ENCODE data around the gene ZSWIM4. TPM values are rescaled to one million over a fixed set of nuclear protein-coding genes. Genes with fewer than 3 reads are reported as not detected.

Gene ZSWIM4
- total RNA-seq, 6 experiments from 2014 or later = 5.0 to 6.0 (median 5.2) TPM

DNA sequence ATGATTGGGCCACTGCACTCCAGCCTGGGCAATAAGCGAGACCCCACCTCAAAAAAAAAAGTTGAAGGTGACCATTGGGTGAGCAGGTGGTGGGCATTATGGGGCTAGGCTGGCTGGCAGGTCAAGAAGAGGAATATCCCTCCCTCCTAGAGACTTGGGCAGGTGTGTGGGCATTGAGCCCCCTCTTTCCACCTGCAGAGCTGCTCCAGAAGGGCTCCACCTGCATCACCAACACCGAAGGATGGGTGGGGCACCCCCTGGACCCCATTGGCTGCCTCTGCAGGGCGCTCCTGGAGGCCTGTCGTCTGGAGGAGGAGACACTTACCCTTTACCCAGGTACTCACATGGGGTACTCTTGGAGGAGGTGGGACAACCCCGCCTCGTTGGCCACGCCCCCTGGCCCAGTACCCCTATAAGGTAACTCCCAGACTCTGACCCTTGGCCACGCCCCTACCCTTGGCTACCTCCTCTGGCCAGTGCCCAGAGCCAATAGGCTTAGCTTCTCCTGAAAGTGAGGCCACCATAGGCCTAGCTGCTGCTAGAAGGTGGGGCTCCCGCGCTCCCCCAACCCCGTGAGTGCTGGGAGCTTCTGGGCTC is 21.9 kb downstream of the ZSWIM4 start:
- Mint-ChIP-seq H3K9me3 (peaks cover 4% of the 10 kb centered on the region; the same call in 1 of the 2 replicates), H3K4me1 (ENCODE audit: low read depth) (peaks cover 9% of the 10 kb centered on the region; the same call in 1 of the 2 replicates), H3K27ac (no peak overlapping the region), H3K36me3 (ENCODE audit: low read depth) (peaks cover 21% of the 10 kb centered on the region), H3K27me3 (ENCODE audit: insufficient read depth) (peaks cover 2% of the 10 kb centered on the region), H3K4me3 (no peak overlapping the region)
- no peak for TF ChIP-seq CTCF (IDR thresholded peaks at IDR 0.05)
- no peak for DNase-seq

GRCh38 chr19:13817615-13818371 is 22.6 kb downstream of the ZSWIM4 start:
- Mint-ChIP-seq H3K4me3 (no peak overlapping the region), H3K36me3 (ENCODE audit: low read depth) (peaks cover 26% of the 10 kb centered on the region), H3K27ac (no peak overlapping the region), H3K4me1 (ENCODE audit: low read depth) (peaks cover 12% of the 10 kb centered on the region; the same call in 1 of the 2 replicates), H3K9me3 (peaks cover 4% of the 10 kb centered on the region; the same call in 1 of the 2 replicates), H3K27me3 (ENCODE audit: insufficient read depth) (peaks cover 2% of the 10 kb centered on the region)
- DNase-seq = no peak
- no peak for TF ChIP-seq CTCF (IDR thresholded peaks at IDR 0.05)

DNA sequence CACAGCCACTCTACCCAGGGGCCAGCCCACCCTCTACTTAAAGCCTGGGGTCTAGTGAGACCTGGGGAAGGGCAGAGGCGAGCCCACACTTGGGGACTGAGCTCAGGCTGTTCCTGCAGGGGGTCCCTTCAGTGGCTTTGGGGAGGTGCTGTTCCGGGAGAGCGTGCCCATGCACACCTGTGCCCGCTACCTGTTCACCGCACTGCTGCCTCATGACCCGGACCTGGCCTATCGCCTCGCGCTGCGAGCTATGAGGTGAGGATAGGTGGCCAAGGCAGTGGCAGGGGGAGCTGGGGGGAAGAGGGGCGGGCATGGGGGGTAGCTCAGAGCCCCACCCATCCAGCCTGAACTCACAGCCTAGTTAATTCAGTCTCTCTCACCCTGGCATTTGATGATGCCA is 24.0 kb downstream of the ZSWIM4 start:
- TF ChIP-seq CTCF (IDR thresholded peaks at IDR 0.05) = no peak
- Mint-ChIP-seq H3K27me3 (ENCODE audit: insufficient read depth) (peaks cover 2% of the 10 kb centered on the region), H3K27ac (no peak overlapping the region), H3K9me3 (no peaks in the 10 kb centered on the region), H3K4me1 (ENCODE audit: low read depth) (peaks cover 19% of the 10 kb centered on the region; the same call in 1 of the 2 replicates), H3K4me3 (no peak overlapping the region), H3K36me3 (ENCODE audit: low read depth) (peaks cover 22% of the 10 kb centered on the region)
- DNase-seq = no peak

DNA sequence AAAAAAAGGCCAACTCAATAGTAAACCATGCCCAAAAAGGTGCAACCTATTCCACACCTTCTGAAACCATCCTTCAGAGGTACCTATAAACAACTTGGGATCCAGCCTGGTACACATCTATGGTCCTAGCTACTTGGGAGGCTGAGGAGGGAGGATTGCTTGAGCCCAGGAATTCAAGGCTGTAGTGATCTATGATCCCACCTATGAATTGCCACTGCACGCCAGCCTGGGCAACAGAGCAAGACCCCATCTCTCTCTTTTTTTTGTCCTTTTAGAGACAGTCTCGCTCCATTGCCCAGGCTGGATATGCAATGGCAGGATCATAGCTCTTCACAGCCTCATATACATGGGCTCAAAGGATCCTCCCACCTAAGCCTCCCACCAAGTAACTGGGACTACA is 26.0 kb downstream of the ZSWIM4 start:
- Mint-ChIP-seq H3K4me1 (ENCODE audit: low read depth) (peaks cover 25% of the 10 kb centered on the region; the same call in 1 of the 2 replicates), H3K4me3 (no peak overlapping the region), H3K27me3 (ENCODE audit: insufficient read depth) (peaks cover 7% of the 10 kb centered on the region), H3K27ac (peak overlapping the region; percentile 53; the same call in 1 of the 2 replicates), H3K9me3 (no peaks in the 10 kb centered on the region), H3K36me3 (ENCODE audit: low read depth) (peaks cover 29% of the 10 kb centered on the region)
- no peak for TF ChIP-seq CTCF (IDR thresholded peaks at IDR 0.05)
- DNase-seq = no peak

DNA sequence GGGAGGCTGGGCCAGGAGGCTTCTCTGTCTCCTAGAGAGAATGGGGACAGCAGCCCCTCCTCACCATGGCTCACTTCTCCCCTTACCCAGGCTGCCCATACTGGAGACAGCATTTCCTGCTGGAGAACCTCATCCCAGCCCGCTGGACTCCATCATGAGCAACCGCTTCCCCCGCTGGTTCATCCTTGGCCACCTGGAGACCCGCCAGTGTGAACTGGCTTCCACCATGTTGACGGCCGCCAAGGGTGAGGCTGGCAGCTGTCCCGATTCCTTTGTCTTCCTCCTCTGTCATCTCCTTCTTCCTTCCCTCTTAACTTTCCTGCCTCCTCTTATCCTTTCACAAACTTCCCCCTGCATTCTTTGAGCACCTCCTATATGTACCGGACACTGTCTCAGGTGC is 28.0 kb downstream of the ZSWIM4 start:
- H3K4me1 Mint-ChIP-seq (ENCODE audit: low read depth) = peaks cover 25% of the 10 kb centered on the region; the same call in 1 of the 2 replicates

More for the DNA sequence above, 28.0 kb downstream of the ZSWIM4 start:
- DNase-seq = no peak
- H3K4me3 Mint-ChIP-seq = no peak overlapping the region
- peaks cover 17% of the 10 kb centered on the region for H3K27me3 Mint-ChIP-seq (ENCODE audit: insufficient read depth)
- TF ChIP-seq CTCF (IDR thresholded peaks at IDR 0.05) = no peak
- no peak overlapping the region; the same call in 1 of the 2 replicates for H3K27ac Mint-ChIP-seq
- peaks cover 24% of the 10 kb centered on the region for H3K36me3 Mint-ChIP-seq (ENCODE audit: low read depth)
- H3K9me3 Mint-ChIP-seq = no peaks in the 10 kb centered on the region

All from HFFc6 (cell line).